Smooth muscle cell (in vitro differentiated cells): ENCODE results near the gene TRIM8. TPM values are rescaled to one million over a fixed set of nuclear protein-coding genes. Genes with fewer than 3 reads are reported as not detected.
"Not testable (repeated sequence)": the region's sequence is repeated elsewhere in the genome, so short reads cannot be mapped to it uniquely, and the experiment has no call there.

Experiments used
- DNase-seq: peaks from one replicate; lab custom pipeline; 2025; ENCODE audit not compliant: unreplicated experiment; lab: John Stamatoyannopoulos, UW
- H2AFZ ChIP-seq: fragments of 200-600 bp; sonication (generic); 2 replicates; pipeline ENCODE4 v1.6.0; 2016; ENCODE audit warnings: antibody characterized with exemption, low read depth, mild to moderate bottlenecking
- H3F3A ChIP-seq: fragments of 200-600 bp; sonication (generic); 2 replicates; pipeline ENCODE4 v1.6.0; 2017; ENCODE audit warnings: antibody characterized with exemption, low read depth
- H3K27ac ChIP-seq: fragments of 200-600 bp; sonication (generic); 2 replicates; pipeline ENCODE4 v1.5.1; 2016; ENCODE audit warnings: low read depth, mild to moderate bottlenecking
- H3K27me3 ChIP-seq: fragments of 200-600 bp; sonication (generic); 2 replicates; pipeline ENCODE4 v1.6.1; 2016; ENCODE audit warnings: low read depth, mild to moderate bottlenecking
- H3K36me3 ChIP-seq: fragments of 200-600 bp; sonication (generic); 2 replicates; pipeline ENCODE4 v1.5.1; 2016; ENCODE audit warnings: low read depth
- H3K4me1 ChIP-seq: fragments of 200-600 bp; sonication (generic); 2 replicates; pipeline ENCODE4 v1.5.1; 2016; ENCODE audit warnings: low read depth
- H3K4me2 ChIP-seq: fragments of 200-600 bp; sonication (generic); 2 replicates; pipeline ENCODE4 v1.6.0; 2016; ENCODE audit warnings: mild to moderate bottlenecking
- H3K4me3 ChIP-seq: fragments of 200-600 bp; sonication (generic); 2 replicates; pipeline ENCODE4 v1.5.1; 2016; ENCODE audit warnings: mild to moderate bottlenecking
- H3K79me2 ChIP-seq: fragments of 200-600 bp; sonication (generic); 2 replicates; pipeline ENCODE4 v1.6.0; 2016; ENCODE audit warnings: low read depth, mild to moderate bottlenecking
- H3K9ac ChIP-seq: fragments of 200-600 bp; sonication (generic); 2 replicates; pipeline ENCODE4 v1.6.0; 2016; ENCODE audit warnings: low read depth
- H3K9me3 ChIP-seq: fragments of 200-600 bp; sonication (generic); replicated peaks from 2 replicates; pipeline ENCODE4 v1.5.1; 2016; ENCODE audit warnings: low read depth
- H4K20me1 ChIP-seq: fragments of 200-600 bp; sonication (generic); 2 replicates; pipeline ENCODE4 v1.6.0; 2016; ENCODE audit warnings: low read depth
- CTCF ChIP-seq: fragments of 200-600 bp; sonication (generic); IDR thresholded peaks from 2 replicates; pipeline ENCODE4 v1.5.1; 2017; ENCODE audit warnings: borderline replicate concordance, mild to moderate bottlenecking, antibody characterized with exemption; ENCODE audit not compliant: insufficient read depth, poor library complexity, severe bottlenecking
- WGBS: methylation state at CpG from one replicate; pipeline ENCODE4 v1.1.7; 2016; ENCODE audit warnings: low lambda C conversion rate; 5-methylcytosine and 5-hydroxymethylcytosine counted together
- polyA plus RNA-seq: library from polyadenylated mRNA; unstranded; fragments of >200 nt; fragmentation: Nextera tagmentation; extraction: Ambion mirVana; gene quantifications from 2 replicates; pipeline ENCODE4 v1.2.1, GENCODE V29; 2016
- total RNA-seq: library from RNA; depleted of rRNA; stranded (reverse); fragments of >200 nt; gene quantifications from 2 replicates; pipeline ENCODE4 v1.2.3, GENCODE V29; 2014

Gene TRIM8
- total and polyA plus RNA-seq, 2 experiments from 2014 or later: 78.0 to 78.8 TPM

DNA sequence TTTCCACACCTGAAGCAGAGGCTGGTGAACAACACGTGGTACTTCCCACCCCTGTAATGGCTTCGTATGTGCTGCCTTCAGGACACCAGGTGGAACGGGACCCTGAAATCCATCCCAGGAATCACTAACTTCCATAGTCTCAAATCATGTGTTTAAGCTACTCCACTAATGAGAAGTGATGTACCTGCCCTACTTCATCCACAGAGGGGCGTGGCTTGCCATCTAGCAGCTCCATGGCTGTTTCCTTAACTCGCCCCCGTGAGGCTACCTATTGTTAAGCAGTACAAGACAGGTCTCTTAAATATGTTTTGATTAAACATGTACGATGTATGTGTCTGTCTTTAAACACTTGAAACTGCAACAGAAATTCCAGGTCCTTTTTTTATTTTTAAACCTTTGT lies 38.1 kb downstream of the TRIM8 start:
- no peaks in the 10 kb centered on the region for H3K36me3 ChIP-seq
- WGBS: 94% methylated on average over 7 of the region's 7 CpGs
- H3K79me2 ChIP-seq: no peaks in the 10 kb centered on the region
- TF ChIP-seq CTCF: no peak
- no peak overlapping the region for H2AFZ ChIP-seq
- H3F3A ChIP-seq: peaks cover 6% of the 10 kb centered on the region
- H3K4me2 ChIP-seq: no peak overlapping the region
- H3K27ac ChIP-seq: no peak overlapping the region
- peaks cover 20% of the 10 kb centered on the region for H3K4me1 ChIP-seq
- H3K4me3 ChIP-seq: no peak overlapping the region
- no peak overlapping the region for H3K9ac ChIP-seq
- H4K20me1 ChIP-seq: no peaks in the 10 kb centered on the region
- H3K9me3 ChIP-seq: no peaks in the 10 kb centered on the region
- DNase-seq: no peak
- no peaks in the 10 kb centered on the region for H3K27me3 ChIP-seq

DNA sequence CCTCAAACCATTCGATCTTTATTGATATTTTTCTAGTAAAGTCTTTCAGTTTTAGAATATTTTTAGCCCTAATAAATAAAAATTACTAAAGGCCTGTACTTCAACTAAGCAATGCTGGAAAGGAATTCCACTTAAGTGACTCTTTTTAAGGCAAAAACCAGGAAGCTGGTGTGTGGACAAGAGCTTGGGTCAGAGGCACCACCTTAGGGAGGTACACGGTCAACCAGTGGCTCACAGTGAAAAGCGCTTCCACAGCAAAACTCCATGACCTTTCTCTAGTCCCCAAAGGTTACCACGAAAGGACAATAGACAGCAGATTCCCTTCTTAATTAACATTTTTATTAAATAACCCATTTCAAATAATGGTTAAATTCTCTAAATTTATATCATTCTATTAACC lies 38.7 kb downstream of the TRIM8 start:
- H3K27ac ChIP-seq: no peak overlapping the region
- 97% methylated on average over 4 of the region's 4 CpGs for WGBS
- H3K4me1 ChIP-seq: peaks cover 15% of the 10 kb centered on the region
- H3K4me3 ChIP-seq: no peak overlapping the region
- TF ChIP-seq CTCF: no peak
- H3K27me3 ChIP-seq: no peaks in the 10 kb centered on the region
- no peak overlapping the region for H2AFZ ChIP-seq
- H3F3A ChIP-seq: peaks cover under 1% of the 10 kb centered on the region
- H3K9ac ChIP-seq: no peak overlapping the region
- H3K9me3 ChIP-seq: no peaks in the 10 kb centered on the region
- H3K4me2 ChIP-seq: no peak overlapping the region
- no peak for DNase-seq
- H3K36me3 ChIP-seq: no peaks in the 10 kb centered on the region
- no peaks in the 10 kb centered on the region for H3K79me2 ChIP-seq
- no peaks in the 10 kb centered on the region for H4K20me1 ChIP-seq

DNA sequence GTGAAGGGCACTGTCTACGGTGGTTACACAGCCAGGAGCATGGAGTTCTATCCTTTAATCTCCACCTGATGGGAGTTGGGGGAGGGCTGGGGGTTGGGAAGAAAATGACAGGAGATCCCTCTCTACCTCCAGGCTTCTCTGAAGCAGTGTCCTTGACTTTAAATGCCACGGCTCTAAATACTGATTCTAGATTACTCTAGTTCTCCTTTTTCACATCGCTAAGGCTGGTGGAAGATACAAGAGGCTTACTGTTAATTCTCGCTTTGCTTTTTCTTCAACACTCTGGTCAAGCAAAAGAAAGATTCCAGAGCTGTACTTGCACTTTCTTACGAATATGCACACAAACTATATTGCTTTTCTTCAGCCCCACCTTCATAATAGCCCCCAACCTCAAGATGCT lies 39.5 kb downstream of the TRIM8 start:
- no peak overlapping the region for H2AFZ ChIP-seq
- H3F3A ChIP-seq: no peaks in the 10 kb centered on the region
- 92% methylated on average over 5 of the region's 5 CpGs for WGBS
- H3K79me2 ChIP-seq: no peaks in the 10 kb centered on the region
- no peak overlapping the region for H3K27ac ChIP-seq
- no peaks in the 10 kb centered on the region for H3K36me3 ChIP-seq
- peaks cover 8% of the 10 kb centered on the region for H3K4me1 ChIP-seq
- no peak for TF ChIP-seq CTCF
- H3K9me3 ChIP-seq: no peaks in the 10 kb centered on the region
- H4K20me1 ChIP-seq: no peaks in the 10 kb centered on the region
- no peak for DNase-seq
- H3K9ac ChIP-seq: no peak overlapping the region
- no peak overlapping the region for H3K4me3 ChIP-seq
- no peaks in the 10 kb centered on the region for H3K27me3 ChIP-seq
- H3K4me2 ChIP-seq: no peak overlapping the region

- Histone ChIP-seq H3K79me2 (no peaks in the 10 kb centered on the region), H3K4me2 (no peak overlapping the region), H3K9me3 (no peaks in the 10 kb centered on the region), H4K20me1 (no peaks in the 10 kb centered on the region), H3K9ac (no peak overlapping the region), H3K27me3 (no peaks in the 10 kb centered on the region), H3K4me1 (no peaks in the 10 kb centered on the region), H3K4me3 (no peak overlapping the region), H3F3A (peaks cover 5% of the 10 kb centered on the region), H3K27ac (peak overlapping the region; percentile 55), H3K36me3 (no peaks in the 10 kb centered on the region), H2AFZ (no peak overlapping the region)
- WGBS: 62% methylated on average over 8 of the region's 8 CpGs
- DNase-seq: no peak
- TF ChIP-seq CTCF: no peak
Measured at GRCh38 chr10:102691285-102692066, 47.2 kb downstream of the TRIM8 start.

DNA sequence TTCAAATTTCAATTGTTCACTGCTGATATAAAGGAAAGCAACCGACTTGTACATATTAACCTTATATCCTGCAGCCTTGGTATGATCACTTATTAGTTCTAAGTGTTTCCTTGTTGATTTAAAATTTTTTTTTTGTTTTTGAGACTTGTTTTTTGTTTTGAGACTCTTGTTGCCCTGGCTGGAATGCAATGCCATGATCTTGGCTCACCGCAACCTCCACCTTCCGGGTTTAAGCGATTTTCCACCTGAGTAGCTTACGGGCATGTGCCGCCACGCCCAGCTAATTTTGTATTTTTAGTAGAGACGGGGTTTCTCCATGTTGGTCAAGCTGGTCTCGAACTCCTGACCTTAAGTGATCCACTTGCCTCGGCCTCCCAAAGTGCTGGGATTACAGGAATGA lies 51.1 kb downstream of the TRIM8 start:
- not testable (repeated sequence) for H3K4me1 ChIP-seq, H4K20me1 ChIP-seq, H3K9me3 ChIP-seq, H3K4me3 ChIP-seq, H3F3A ChIP-seq, H3K79me2 ChIP-seq, H3K36me3 ChIP-seq, H2AFZ ChIP-seq, H3K4me2 ChIP-seq, H3K27ac ChIP-seq, H3K27me3 ChIP-seq, DNase-seq, H3K9ac ChIP-seq
- 97% methylated on average over 10 of the region's 10 CpGs for WGBS
